ENCODE measurements around the gene ELFN1.

The ELFN1 gene

GRCh38 chr7:1674161-1675035, 4.3 kb downstream of the ELFN1 start:
- no peak for ATAC-seq
- Mint-ChIP-seq H3K9me3 (no peaks in the 10 kb centered on the region), H3K27ac (no peak overlapping the region), H3K4me1 (no peaks in the 10 kb centered on the region), H3K4me3 (no peak overlapping the region), H3K27me3 (peaks cover 31% of the 10 kb centered on the region), H3K36me3 (ENCODE audit: low read depth) (no peaks in the 10 kb centered on the region)
- DNase-seq, result no peak

- Mint-ChIP-seq H3K27ac (no peak overlapping the region), H3K36me3 (ENCODE audit: low read depth) (no peaks in the 10 kb centered on the region), H3K9me3 (no peaks in the 10 kb centered on the region), H3K27me3 (peaks cover 29% of the 10 kb centered on the region), H3K4me3 (no peak overlapping the region), H3K4me1 (no peaks in the 10 kb centered on the region)
- ATAC-seq (no peak), DNase-seq (no peak)
Measured at GRCh38 chr7:1675036-1675671, 5.1 kb downstream of the ELFN1 start.

- H3K27me3 Mint-ChIP-seq, result peaks cover 28% of the 10 kb centered on the region
- H3K27ac Mint-ChIP-seq, result no peak overlapping the region
- no peaks in the 10 kb centered on the region for H3K36me3 Mint-ChIP-seq (ENCODE audit: low read depth)
- no peaks in the 10 kb centered on the region for H3K4me1 Mint-ChIP-seq
- DNase-seq, result no peak
- no peak for ATAC-seq
- H3K4me3 Mint-ChIP-seq, result no peak overlapping the region
- no peaks in the 10 kb centered on the region for H3K9me3 Mint-ChIP-seq
Measured at GRCh38 chr7:1675673-1676549, 5.8 kb downstream of the ELFN1 start.

GRCh38 chr7:1676550-1677078, 6.5 kb downstream of the ELFN1 start:
- ATAC-seq (no peak), DNase-seq (no peak)
- Mint-ChIP-seq H3K36me3 (ENCODE audit: low read depth) (no peaks in the 10 kb centered on the region), H3K4me1 (no peaks in the 10 kb centered on the region), H3K27ac (no peak overlapping the region), H3K27me3 (peaks cover 22% of the 10 kb centered on the region), H3K9me3 (no peaks in the 10 kb centered on the region), H3K4me3 (no peak overlapping the region)

- no peak overlapping the region for H3K27ac Mint-ChIP-seq
- peaks cover 15% of the 10 kb centered on the region for H3K27me3 Mint-ChIP-seq
- DNase-seq (no peak), ATAC-seq (no peak)
- H3K4me3 Mint-ChIP-seq, result no peak overlapping the region
- peaks cover 4% of the 10 kb centered on the region for H3K9me3 Mint-ChIP-seq
- H3K36me3 Mint-ChIP-seq (ENCODE audit: low read depth), result no peaks in the 10 kb centered on the region
- no peaks in the 10 kb centered on the region for H3K4me1 Mint-ChIP-seq
Measured at GRCh38 chr7:1677206-1678080, 7.4 kb downstream of the ELFN1 start.

- no peaks in the 10 kb centered on the region for H3K36me3 Mint-ChIP-seq (ENCODE audit: low read depth)
- no peak overlapping the region for H3K27ac Mint-ChIP-seq
- H3K4me1 Mint-ChIP-seq, result no peaks in the 10 kb centered on the region
- H3K4me3 Mint-ChIP-seq, result no peak overlapping the region
- DNase-seq, result no peak
- peaks cover 12% of the 10 kb centered on the region for H3K27me3 Mint-ChIP-seq
- H3K9me3 Mint-ChIP-seq, result peaks cover 10% of the 10 kb centered on the region
- ATAC-seq, result no peak
Measured at GRCh38 chr7:1678081-1678543, 8.0 kb downstream of the ELFN1 start.

GRCh38 chr7:1678571-1679325, 8.7 kb downstream of the ELFN1 start:
- H3K4me1 Mint-ChIP-seq, result no peaks in the 10 kb centered on the region
- peaks cover 10% of the 10 kb centered on the region for H3K27me3 Mint-ChIP-seq
- no peak overlapping the region for H3K27ac Mint-ChIP-seq
- H3K9me3 Mint-ChIP-seq, result peaks cover 10% of the 10 kb centered on the region
- H3K4me3 Mint-ChIP-seq, result no peak overlapping the region
- no peaks in the 10 kb centered on the region for H3K36me3 Mint-ChIP-seq (ENCODE audit: low read depth)
- ATAC-seq (no peak), DNase-seq (no peak)

GRCh38 chr7:1679326-1679965, 9.4 kb downstream of the ELFN1 start:
- H3K9me3 Mint-ChIP-seq, result peaks cover 15% of the 10 kb centered on the region
- DNase-seq (no peak), ATAC-seq (no peak)
- no peaks in the 10 kb centered on the region for H3K4me1 Mint-ChIP-seq
- H3K27ac Mint-ChIP-seq, result no peak overlapping the region
- H3K36me3 Mint-ChIP-seq (ENCODE audit: low read depth), result no peaks in the 10 kb centered on the region
- peaks cover 9% of the 10 kb centered on the region for H3K27me3 Mint-ChIP-seq
- no peak overlapping the region for H3K4me3 Mint-ChIP-seq

GRCh38 chr7:1679966-1680730, 10.1 kb downstream of the ELFN1 start:
- no peak overlapping the region for H3K27ac Mint-ChIP-seq
- no peak for DNase-seq

GRCh38 chr7:1681581-1681980, 11.5 kb downstream of the ELFN1 start:
- Mint-ChIP-seq H3K27me3 (peaks cover 15% of the 10 kb centered on the region), H3K27ac (no peak overlapping the region), H3K4me1 (no peaks in the 10 kb centered on the region), H3K36me3 (ENCODE audit: low read depth) (peaks cover 5% of the 10 kb centered on the region), H3K4me3 (no peak overlapping the region), H3K9me3 (peaks cover 29% of the 10 kb centered on the region)
- no peak for ATAC-seq
- DNase-seq, result no peak

More at GRCh38 chr7:1679966-1680730, 10.1 kb downstream of the ELFN1 start:
- Mint-ChIP-seq H3K4me3 (no peak overlapping the region), H3K4me1 (no peaks in the 10 kb centered on the region), H3K36me3 (ENCODE audit: low read depth) (peaks cover 3% of the 10 kb centered on the region), H3K9me3 (peaks cover 19% of the 10 kb centered on the region), H3K27me3 (peaks cover 12% of the 10 kb centered on the region)
- ATAC-seq, result no peak

- H3K27me3 Mint-ChIP-seq, result peaks cover 19% of the 10 kb centered on the region
- H3K27ac Mint-ChIP-seq, result no peak overlapping the region
- DNase-seq (no peak), ATAC-seq (no peak)
- peaks cover 39% of the 10 kb centered on the region for H3K9me3 Mint-ChIP-seq
- H3K36me3 Mint-ChIP-seq (ENCODE audit: low read depth), result peaks cover 5% of the 10 kb centered on the region
- no peaks in the 10 kb centered on the region for H3K4me1 Mint-ChIP-seq
- no peak overlapping the region for H3K4me3 Mint-ChIP-seq
Measured at GRCh38 chr7:1685000-1685624, 15.0 kb downstream of the ELFN1 start.

GRCh38 chr7:1688542-1688941, 18.5 kb downstream of the ELFN1 start:
- H3K27ac Mint-ChIP-seq, result no peak overlapping the region
- peaks cover 29% of the 10 kb centered on the region for H3K9me3 Mint-ChIP-seq

More at GRCh38 chr7:1688542-1688941, 18.5 kb downstream of the ELFN1 start:
- H3K4me3 Mint-ChIP-seq, result no peak overlapping the region
- H3K36me3 Mint-ChIP-seq (ENCODE audit: low read depth), result peaks cover 5% of the 10 kb centered on the region
- no peak for DNase-seq
- H3K27me3 Mint-ChIP-seq, result peaks cover 13% of the 10 kb centered on the region
- no peak for ATAC-seq
- no peaks in the 10 kb centered on the region for H3K4me1 Mint-ChIP-seq
